COLO829 (cell line): Measurements from ENCODE around the gene PAEP.
"Not testable (repeated sequence)": the region's sequence is repeated elsewhere in the genome, so short reads cannot be mapped to it uniquely, and the experiment has no call there.

Experiments used
- DNase-seq: peaks from one replicate; pipeline ENCODE4 v3.0.0; 2012; ENCODE audit warnings: low spot score

Gene PAEP

DNA sequence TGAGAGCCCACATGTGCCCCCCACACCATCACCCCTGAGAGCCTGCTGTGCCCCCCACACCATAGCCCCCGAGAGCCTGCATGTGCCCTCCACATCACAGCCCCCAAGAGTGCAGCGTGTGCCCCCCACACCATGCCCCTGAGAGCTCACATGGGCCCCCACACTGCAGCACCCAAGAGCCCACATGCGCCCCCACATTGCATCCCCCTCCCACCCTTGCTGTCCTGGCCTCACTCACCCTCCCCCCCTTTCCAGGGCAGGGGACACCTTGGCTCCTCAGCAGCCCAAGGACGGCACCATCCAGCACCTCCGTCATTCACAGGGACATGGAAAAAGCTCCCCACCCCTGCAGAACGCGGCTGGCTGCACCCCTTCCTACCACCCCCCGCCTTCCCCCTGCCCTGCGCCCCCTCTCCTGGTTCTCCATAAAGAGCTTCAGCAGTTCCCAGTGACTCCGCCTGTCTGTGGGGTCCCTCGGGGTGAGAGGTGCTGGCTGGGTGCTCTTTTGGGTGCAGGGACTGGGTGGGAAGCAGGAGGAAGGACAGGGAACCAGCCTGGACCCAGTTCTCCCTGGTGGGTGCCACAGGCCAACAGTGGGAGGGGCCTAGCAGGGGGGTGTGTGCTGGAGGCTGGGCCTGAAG lies 35.3 kb upstream of the PAEP start:
- DNase-seq = no peak

DNA sequence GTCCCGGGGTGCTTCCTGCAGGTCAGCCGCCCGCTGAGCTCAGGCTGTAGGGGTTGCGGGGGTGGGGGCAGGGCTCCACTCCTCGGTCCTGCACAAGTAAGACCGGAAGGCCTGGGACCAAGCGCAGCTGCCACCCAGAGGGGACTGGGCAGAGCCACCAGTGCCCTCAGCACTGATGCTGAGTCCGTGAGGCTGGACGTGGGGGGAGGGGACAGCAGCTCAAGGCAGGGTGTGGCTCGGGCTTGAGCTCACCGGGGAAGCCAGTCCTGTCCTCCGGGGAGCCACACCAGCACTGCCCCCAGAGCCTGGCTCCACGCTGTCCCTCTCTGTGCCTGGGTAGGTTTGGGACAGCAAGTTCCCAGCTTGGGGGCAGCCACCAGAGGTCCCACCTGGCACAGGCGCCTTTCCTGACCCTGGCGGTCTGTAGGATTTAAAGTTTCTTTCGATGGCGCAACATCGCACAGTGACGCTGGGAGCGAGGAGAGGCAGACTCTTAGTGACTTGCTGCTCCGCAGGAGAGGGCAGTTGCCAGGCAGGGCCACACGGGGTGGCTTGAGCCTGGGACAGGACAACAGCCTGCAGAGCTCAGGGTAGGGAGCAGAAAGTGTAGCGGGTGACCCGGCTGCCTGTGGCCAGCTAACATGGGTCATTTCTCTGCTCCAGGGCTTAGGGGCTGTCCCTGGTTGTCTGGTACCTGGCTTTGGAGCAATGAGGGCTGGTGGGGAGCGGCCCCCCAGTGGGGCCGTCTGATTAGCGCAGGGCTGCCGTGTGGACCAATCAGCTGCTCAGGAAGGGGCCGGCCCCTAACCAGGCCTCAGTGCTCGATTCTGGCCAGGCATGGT lies 34.6 kb upstream of the PAEP start:
- DNase-seq = no peak

DNA sequence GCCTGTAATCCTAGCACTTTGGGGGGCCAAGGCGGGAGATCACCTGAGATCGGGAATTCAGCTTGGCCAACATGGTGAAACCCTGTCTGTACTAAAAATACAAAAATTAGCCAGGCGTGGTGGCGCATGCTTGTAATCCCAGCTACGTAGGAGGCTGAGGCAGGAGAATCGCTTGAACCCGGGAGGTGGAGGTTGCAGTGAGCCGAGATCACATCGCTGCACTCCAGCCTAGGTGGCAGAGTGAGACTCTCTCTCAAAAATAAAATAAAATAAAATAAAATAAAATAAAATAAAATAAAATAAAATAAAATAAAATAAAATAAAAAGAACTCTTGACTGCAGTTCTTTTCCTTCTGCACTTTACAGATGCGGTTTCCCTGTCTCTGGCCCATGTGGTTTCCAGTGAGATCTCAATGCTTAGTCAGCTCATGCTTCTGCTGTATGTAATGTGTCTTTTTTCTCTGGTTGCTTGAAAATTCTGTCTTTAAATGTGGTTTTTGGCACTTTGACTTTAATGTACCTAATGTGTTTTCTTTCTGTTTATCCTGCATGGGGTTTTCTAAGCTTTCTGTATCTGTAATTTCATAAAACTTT lies 32.6 kb upstream of the PAEP start:
- DNase-seq = not testable (repeated sequence)

DNA sequence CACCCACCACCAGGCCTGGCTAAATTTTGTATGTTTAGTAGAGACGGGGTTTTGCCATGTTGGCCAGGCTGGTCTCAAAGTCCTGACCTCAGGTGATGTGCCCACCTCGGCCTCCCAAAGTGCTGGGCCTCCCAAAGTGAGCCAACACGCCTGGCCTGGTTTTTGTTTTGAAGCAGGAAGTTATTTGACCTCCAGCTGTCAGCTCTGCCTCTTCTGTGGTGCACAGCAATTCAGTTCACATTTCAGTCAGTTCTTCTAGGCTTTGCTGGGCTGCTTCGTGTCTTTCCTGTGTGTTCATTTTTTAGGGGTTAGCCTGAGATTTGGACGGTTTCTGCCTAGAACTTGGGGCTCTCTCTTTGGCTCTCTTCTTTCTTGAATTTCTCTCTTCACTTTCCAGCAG lies 31.4 kb upstream of the PAEP start:
- no peak for DNase-seq

DNA sequence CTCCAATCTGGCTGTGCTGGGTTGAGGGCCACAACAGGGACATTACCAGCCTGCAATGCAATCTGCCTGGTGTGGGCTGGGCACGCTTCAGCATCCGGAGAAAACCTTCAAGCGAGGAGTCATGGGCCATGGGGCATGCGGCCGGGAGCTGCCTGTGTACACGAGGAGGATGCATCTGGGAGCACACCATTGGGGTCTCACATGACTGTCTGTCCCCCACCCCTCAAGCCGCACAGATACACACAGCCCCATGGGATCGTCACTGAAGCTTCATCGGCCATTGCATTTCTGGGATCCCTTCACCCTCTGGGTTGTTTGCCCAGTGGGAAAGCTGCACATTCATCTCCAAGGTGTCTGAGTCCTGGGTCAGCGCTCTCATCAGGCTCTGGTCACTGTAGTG lies 30.5 kb upstream of the PAEP start:
- no peak for DNase-seq

DNA sequence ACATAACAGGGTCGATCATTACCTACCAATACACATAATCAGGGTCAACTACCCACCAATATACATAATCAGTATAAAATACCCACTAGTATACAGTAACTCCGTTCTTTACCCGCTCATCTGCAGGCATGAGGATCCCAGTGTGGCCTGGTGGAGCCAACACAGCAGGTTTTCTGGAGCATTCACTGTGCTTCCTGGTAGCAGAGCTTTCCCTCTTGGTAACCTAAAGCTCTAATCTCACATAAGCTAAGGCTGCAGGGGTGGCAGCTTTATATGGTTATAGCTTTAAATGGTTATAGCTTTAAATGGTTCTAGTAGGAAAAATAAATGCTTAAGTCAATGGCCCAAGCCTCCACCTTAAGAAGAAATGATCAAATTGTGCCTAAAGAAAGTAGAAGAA lies 28.4 kb upstream of the PAEP start:
- DNase-seq = no peak

DNA sequence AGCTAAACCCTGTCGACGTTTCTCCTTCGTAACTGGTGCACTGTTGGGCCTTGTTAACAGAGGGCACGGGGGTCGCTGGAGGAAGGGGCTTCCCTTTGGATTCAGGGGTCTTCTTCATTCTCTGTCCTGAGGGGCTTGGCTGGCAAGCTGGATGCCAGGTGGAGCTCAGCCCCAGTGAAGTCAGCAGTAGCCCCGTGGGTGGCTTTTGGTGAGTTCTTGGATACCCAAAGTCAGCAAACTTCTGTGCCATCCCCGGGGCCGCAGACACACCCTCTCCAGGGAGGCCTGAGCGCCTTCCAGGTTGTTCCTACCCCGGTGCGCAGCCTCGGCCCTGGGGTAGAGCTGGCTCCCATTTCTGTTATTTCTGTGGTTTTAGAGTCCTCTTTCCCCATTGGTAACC lies 27.9 kb upstream of the PAEP start:
- DNase-seq = no peak

DNA sequence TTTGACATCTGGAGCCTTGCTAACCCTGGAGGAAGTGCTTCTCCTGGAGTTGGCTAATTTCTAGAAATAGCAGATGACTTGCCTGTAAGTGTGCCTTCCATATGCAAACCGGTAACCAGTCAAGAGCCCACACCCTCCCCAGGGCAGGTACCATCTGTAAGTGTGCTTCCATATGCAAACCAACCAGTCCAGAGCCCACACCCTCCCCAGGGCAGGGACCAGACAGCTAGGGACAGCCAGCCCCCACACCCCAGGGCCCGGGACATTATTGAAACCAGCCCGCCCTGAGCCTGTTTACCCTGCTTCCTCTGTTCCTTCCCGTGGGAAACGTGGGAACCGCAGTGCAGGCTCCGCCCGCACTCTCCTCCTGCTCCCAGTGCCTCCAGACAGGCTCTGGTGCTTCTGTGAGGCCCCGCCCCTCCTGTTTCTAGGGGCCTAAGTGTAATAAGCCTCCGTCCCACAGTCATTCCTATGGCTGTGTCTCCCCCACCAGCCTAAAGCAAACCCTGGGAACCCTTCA lies 27.3 kb upstream of the PAEP start:
- DNase-seq = not testable (repeated sequence)

DNA sequence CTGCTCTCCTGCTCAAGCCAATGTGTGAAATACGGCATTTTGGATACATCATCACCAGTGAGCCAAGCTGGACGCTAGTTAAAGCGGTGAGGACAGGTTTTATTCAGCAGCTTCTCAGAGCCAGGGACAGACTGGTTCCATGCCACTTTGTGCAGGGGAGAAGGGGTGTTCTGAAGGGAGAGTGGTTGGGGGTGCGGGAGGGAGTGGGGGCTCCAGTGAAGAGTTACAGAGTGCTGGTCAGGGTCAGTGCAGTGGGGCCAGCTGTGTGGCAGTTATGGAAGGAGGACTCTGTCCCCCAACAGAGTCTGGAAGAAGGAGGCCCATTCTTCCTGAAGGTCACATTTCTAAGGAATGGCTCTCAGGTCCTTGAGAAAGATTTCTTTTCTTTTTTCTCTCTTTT lies 26.7 kb upstream of the PAEP start:
- not testable (repeated sequence) for DNase-seq

DNA sequence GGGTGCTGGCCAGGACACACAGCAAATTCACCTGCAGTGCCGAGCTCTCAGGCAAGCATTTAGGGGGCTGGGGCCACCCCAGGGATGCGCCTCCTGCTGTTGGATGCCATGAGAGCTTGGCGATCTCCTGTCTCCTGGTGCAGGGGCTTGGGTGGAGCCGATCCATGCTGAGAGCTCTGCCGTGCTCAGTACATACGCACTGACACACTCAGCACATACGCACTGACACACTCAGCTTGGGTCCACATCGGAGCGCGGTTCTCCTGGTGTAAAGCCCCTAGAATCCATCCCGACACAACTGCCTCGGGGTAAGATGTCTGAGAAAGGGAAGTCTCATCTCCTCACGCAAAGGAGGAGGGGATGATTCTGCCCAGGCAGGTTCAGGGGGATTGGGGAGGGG lies 25.9 kb upstream of the PAEP start:
- DNase-seq = not testable (repeated sequence)

DNA sequence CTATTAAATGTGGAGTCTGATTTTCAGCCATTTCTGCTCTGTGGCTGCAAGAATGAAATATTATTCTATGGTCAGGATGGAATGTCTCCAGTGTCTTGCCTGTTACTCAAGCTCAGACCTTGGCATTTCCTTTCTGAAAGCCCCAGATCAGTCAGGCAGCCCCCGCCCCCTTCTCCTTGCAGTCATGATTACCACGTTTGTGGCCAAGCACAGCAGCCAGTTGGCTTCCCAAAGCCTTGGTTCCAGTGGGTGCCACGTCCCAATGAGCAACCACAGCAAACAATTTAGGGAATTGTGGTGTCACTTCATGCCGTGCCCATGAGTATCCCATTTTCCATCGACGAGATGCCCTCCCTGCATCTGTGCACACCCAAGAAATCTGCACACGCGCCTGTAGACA lies 25.3 kb upstream of the PAEP start:
- DNase-seq = no peak

DNA sequence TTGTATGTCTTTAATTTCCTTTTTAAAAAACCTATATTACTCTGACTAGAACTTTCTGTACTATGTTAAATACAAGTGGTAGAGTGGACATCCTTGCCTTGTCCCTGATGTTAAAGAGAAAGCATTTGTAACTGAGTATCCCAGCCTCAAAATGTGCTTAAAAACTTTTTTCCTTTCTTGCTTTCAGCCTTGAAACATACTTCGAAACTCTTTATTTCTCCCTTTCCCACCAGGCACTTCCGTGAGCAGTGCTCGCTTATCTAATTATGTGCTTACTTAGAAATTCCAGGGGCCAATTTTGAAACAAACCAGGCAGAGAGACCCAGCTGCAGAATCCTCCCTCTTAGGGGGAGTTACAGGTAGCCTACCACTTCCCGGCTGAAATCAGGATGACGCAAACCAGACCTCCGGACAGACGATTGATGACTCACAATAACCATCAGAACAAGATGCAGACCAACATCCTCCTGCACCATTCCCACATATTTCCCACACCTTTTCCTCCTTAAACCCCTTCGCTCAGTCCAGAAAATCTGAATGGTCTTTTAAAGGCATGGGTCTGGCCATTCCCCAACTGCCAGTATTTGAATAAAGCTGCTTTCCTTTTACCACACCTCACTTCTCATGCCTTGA lies 18.2 kb upstream of the PAEP start:
- DNase-seq = not testable (repeated sequence)

DNA sequence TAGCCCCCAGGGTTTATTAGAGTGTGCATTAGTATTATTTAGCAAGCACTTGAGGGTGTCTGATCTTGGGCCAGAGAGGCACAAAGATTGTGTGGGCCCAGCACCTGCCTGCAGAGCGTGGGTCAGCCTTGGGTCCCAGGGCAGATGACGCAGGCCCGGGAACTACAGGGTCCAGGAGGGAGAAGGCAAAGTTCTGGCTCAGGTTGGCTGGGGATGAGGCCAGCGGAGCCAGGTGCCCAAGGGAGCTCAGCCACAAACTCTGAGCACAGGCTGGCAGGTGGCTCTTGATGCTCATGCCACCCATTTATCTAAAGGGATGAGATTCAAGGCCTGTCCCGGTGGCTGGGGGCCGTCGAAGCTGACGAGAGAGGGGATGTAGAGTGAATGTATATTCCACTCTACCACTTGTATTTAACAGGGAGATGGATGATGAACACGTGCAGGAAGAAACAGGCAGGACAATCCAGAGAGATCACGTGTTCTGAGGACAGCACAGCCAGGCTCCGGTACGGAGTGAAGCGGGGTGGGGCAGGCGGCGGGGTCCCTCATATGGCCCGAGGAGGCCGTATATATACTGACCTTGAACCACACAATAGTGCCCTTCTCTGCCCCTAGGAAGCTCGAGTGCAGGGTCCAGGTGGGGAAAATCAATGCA lies 16.4 kb upstream of the PAEP start:
- DNase-seq = no peak

DNA sequence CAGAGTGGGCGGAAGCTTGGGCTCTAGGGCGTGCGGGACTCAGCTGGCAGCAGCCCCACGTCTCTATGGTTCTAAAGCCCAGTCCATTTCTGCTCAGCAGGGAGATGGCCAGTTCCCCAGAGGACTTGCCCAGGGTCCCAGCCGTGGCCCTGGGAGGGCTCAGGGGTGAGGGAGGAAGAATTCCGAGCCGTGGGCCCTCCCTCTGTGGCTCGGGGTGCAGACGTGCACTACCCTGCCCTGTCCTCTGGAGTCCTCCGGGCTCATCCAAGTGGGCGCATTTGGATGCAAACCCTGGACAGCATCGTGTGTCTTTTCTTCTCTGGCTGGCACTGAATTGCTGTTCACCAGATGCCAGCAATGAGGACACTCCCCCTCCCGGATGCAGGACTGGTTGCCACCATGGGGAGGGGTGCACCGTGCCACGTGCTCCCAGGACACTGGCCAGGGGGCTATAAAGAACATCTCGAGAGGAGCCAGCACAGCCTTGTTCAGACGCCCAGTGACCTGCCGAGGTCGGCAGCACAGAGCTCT lies 15.8 kb upstream of the PAEP start, which contains the start of gene OBP2A:
Gene OBP2A (plus strand): TSS at position 481 of the 531 bp plus-strand sequence. CDS start 55 bp downstream, outside the sequence.
- DNase-seq = not testable (repeated sequence)

DNA sequence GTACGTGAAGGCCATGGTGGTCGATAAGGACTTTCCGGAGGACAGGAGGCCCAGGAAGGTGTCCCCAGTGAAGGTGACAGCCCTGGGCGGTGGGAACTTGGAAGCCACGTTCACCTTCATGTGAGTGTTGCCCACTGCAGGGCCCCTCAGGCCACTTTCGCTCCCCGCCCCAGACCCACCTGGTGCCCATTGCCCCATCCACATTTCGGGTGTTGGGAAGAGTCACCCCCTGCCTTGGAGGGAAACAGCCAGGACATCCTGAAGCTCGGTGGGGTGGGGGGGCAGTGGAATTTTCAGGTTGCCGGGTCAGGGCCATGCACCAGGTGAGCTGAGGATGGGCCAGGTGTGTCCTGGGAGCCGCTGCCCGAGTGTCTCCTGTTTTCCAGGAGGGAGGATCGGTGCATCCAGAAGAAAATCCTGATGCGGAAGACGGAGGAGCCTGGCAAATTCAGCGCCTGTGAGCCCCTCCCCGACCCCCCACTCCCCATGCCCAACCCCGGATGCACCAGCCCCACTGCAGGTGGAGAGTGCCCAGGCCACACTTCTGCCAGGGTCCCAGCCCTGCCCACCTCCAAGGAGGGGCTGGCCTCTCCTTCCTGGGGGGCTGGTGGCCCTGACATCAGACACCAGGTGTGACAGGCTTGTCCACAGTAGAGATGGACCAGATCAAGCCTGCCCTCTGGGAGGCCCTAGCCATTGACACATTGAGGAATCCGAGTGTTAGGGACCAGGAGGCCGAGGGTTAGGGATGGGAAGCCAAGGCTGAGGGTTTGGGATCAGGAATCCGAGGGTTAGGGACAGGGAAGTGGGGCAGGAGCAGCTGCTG lies 14.6 kb upstream of the PAEP start:
- not testable (repeated sequence) for DNase-seq

DNA sequence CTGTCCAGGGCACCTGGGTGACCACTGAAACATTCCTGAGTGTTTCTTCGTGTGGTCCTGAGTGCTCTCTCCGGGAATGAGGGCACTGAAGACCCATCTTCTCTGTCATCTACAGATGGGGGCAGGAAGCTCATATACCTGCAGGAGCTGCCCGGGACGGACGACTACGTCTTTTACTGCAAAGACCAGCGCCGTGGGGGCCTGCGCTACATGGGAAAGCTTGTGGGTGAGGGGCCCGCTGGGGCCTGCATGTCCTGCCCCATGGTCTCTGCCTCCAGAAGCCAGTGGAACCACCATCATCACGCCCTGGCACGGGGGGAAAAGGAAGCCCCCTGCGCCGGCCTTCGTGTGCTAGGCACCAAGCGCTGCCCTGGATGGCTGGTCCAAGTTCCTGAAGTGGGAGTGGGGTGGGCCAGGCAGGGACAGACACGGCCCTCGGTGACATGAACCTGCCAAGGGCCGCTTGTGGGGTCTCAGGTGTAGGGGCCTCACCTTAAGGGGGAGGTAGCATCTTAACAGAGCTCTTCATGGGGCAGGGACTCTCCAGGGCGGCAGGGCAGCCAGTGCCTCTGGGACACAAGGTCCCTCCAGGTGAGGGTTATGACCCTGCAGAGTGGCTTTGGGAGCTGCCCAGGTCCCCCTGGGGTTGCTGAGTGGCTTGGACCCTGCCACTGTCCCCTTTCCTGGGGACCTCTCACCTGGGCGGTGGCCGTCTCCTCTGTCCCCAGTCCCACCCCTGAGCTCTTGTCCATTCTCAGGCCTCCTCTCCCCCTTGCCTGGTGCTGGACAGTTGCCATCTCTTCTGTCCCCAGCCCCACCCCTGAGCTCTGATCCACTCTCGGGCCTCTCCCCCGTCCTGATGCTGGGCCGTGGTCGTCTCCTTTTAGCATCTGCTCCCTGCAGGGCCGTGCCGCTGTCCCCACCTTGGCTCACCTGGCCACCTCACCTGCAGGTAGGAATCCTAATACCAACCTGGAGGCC lies 13.5 kb upstream of the PAEP start:
- no peak for DNase-seq

DNA sequence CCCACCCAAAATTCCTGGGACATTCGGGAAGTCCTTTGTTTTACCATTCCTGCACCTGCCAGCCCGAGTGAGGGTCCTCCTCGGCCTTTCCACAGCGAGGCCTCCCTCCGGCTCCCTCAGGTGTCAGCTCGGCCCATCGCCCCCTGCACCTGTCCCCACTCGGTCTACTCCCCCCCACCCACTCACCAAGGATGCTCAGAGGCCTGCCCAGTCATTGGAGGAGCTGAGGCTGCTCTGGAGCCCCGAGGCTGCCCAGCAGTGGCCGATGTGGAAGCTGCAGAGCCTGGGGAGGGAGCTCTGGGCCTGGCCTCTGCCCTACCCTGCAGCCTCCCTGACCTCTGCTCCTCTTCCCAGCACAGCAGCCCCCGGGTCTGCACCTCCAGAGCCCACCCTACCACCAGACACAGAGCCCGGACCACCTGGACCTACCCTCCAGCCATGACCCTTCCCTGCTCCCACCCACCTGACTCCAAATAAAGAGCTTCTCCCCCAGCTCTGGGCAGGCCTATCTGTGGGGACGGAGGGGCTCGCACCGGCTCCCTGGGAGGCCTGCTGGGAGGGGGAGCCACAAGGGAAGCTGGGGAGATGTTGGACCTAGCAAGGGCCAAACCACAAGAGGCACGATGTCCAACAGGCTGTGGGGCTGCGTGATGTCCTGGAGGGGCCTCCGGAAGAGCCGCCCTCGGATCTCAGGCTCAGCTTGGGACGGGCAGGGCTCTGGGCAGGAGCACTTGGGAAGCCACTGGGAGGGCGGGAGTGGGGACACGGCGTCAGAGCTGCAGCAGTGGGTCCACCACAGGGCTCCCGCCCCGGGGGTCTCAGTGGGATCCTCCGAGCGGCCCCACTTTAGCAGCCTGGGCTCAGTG lies 11.8 kb upstream of the PAEP start:
- not testable (repeated sequence) for DNase-seq

DNA sequence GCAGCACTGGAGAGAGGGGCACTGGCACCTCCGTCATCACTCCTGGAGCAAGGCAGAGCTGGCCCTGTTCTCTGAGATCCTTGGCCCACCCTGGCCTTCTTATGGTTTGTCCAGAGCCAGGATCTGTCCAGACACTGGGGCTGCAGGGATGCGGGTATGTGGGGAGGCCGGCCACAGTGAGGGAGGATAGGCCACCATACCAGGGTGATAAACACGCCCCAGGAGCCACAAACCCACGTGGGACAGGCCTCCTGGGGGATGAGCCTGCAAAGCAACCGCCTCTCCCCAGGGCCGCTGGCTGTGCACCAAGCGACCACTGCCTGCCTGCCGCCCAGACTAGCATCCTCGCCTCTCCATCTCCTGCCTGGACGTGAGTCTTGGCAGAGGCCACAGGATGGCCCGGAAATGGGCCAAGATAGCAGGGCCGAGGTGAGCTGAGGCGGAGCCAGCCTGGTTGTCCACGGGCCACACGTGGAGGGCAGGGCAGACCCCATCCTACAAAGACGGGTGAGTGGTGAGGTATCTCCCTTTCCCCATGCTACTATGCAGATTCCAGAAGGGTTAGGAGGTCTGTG lies 11.1 kb upstream of the PAEP start:
- DNase-seq = no peak
